Skeletal muscle tissue (tissue), 4 donors: Measurements from ENCODE around the gene NPFFR1. TPM values are rescaled to one million over a fixed set of nuclear protein-coding genes. Genes with fewer than 3 reads are reported as not detected.
"Not testable (repeated sequence)": the region's sequence is repeated elsewhere in the genome, so short reads cannot be mapped to it uniquely, and the experiment has no call there.

Experiments
- H3K27ac ChIP-seq: one replicate; pipeline ENCODE4 v1.7.0; 2013; ENCODE audit warnings: mild to moderate bottlenecking, low read depth, low read length, inconsistent platforms
- H3K27me3 ChIP-seq, 3 donors: one replicate each; pipeline ENCODE4 v1.7.0; 2013; ENCODE audit warnings: low read length in 3 of 3; ENCODE audit not compliant: control insufficient read depth in 3 of 3, insufficient read depth in 3 of 3
- H3K36me3 ChIP-seq, 3 donors: one replicate each; pipeline ENCODE4 v1.7.0; 2013; ENCODE audit warnings: low read length in 3 of 3; ENCODE audit not compliant: control insufficient read depth in 3 of 3, insufficient read depth in 3 of 3
- H3K4me1 ChIP-seq, 3 donors: one replicate each; pipeline ENCODE4 v1.7.0; 2013; ENCODE audit warnings: low read length in 3 of 3, mild to moderate bottlenecking in 3 of 3; ENCODE audit not compliant: control insufficient read depth in 3 of 3, insufficient read depth in 3 of 3
- H3K4me3 ChIP-seq, 3 donors: one replicate each; pipeline ENCODE4 v1.7.0; 2013; ENCODE audit warnings: low read length in 3 of 3
- H3K9ac ChIP-seq, 3 donors: one replicate each; pipeline ENCODE4 v1.7.0; 2013; ENCODE audit warnings: low read length in 3 of 3, mild to moderate bottlenecking in 3 of 3, moderate library complexity in 2 of 3, low read depth in 1 of 3
- H3K9me3 ChIP-seq, 3 donors: one replicate each; pipeline ENCODE4 v1.7.0; 2013; ENCODE audit warnings: low read length in 3 of 3; ENCODE audit not compliant: control insufficient read depth in 3 of 3
- total RNA-seq: library from RNA; depleted of rRNA; stranded (reverse); fragments of >200 nt; gene quantifications from one replicate; pipeline ENCODE4 v1.2.3, GENCODE V29; 2014
- donor health status: Osteomylitis.

NPFFR1 gene
- total RNA-seq, 1 donor from 2014 or later: under 0.01 TPM

- peak within 1 kb of the TSS; percentile 87 to 91 (median 91) for H3K9ac ChIP-seq
- H3K27ac ChIP-seq: peak within 1 kb of the TSS; percentile 81
- no peaks in the 10 kb centered on the region for H3K27me3 ChIP-seq
- H3K4me1 ChIP-seq: peaks cover 6 to 16% (median 13%) of the 10 kb centered on the region in 3 donors
- no peaks in the 10 kb centered on the region for H3K9me3 ChIP-seq
- peak within 1 kb of the TSS; percentile 79 to 87 (median 86) for H3K4me3 ChIP-seq
- peaks cover 0 to 6% (median 6%) of the 10 kb centered on the region in 3 donors for H3K36me3 ChIP-seq
Measured at GRCh38 chr10:70233109-70233938, 50.5 kb downstream of the NPFFR1 start, which contains the start of gene PPA1. Gene PPA1, minus strand, starts transcription at chr10:70233429. Its CDS starts 102 bp downstream, at chr10:70233327.

- no peaks in the 10 kb centered on the region for H3K27me3 ChIP-seq
- H3K27ac ChIP-seq: peak overlapping the region; percentile 81
- peak overlapping the region; percentile 79 to 85 (median 84) for H3K4me3 ChIP-seq
- peak overlapping the region; percentile 76 to 87 (median 86) for H3K9ac ChIP-seq
- peaks cover 11 to 16% (median 13%) of the 10 kb centered on the region in 3 donors for H3K4me1 ChIP-seq
- H3K36me3 ChIP-seq: peaks cover 0 to 6% (median 6%) of the 10 kb centered on the region in 3 donors
- no peaks in the 10 kb centered on the region for H3K9me3 ChIP-seq
Measured at GRCh38 chr10:70232859-70233108, 51.0 kb downstream of the NPFFR1 start.

DNA sequence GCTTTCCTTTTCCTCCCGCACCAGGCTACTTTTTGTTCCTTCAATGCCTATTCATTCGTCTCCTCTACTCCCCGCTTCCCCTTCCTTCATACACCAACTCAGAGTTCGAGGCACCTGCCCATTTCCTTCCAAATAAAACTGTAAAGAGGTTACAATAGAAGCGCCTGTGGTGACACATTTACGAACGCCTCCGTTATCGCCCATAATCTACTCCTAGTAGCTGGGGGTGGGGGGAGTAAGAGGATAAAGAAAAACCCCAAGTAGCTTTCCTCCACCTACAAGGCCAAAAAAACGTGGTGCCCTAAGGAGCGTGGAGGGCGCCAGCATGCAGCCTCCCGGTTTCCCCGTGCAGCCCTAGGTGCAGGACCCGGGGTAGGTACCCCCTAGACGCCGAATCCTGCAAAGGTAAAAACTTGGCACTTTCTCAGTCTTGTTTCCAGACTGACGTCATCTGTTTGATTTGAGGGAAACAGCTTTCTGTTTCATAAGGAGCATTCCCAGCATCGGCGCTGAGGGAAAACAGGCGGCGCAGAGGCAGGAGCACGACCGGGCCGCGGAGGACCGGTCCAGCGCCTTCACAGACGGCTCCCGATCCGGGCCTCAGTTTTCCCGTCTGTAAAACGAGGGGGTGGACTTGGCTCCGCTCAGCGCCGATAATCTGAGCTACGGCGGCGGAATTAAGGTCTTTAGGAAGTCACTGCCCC, 51.5 kb downstream of the NPFFR1 start:
- Histone ChIP-seq H3K4me3 (peak overlapping the region; percentile 79 to 85 (median 84)), H3K27ac (peak overlapping the region; percentile 81), H3K4me1 (peaks cover 11 to 17% (median 13%) of the 10 kb centered on the region in 3 donors), H3K27me3 (no peaks in the 10 kb centered on the region), H3K9me3 (no peaks in the 10 kb centered on the region), H3K9ac (peak overlapping the region; percentile 76 to 87 (median 86)), H3K36me3 (peaks cover 0 to 6% (median 6%) of the 10 kb centered on the region in 3 donors)

DNA sequence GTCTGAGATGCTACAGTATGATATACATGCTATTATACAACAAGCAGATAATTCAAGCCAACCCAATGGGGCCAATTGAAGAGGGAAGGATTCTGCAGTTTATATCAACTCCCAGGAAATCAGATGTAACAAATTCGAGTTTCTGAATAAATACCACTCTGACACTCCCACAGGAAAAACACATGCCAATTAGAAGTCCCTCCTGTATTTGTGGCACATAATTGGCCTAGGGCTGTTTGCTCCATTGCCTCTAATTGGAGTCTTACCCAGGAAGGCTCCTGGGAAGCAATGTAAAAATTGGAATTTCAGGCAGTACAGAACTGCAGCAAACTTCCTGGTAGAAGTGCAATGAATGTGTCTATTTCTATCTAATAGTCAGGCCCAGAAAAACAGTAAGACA, 55.3 kb downstream of the NPFFR1 start:
- Histone ChIP-seq H3K4me1 (peaks cover 6 to 17% (median 10%) of the 10 kb centered on the region in 3 donors), H3K9me3 (no peaks in the 10 kb centered on the region), H3K27ac (no peak overlapping the region), H3K9ac (no peak overlapping the region), H3K27me3 (no peaks in the 10 kb centered on the region), H3K4me3 (no peak overlapping the region), H3K36me3 (peaks cover 0 to 6% (median 6%) of the 10 kb centered on the region in 3 donors)

DNA sequence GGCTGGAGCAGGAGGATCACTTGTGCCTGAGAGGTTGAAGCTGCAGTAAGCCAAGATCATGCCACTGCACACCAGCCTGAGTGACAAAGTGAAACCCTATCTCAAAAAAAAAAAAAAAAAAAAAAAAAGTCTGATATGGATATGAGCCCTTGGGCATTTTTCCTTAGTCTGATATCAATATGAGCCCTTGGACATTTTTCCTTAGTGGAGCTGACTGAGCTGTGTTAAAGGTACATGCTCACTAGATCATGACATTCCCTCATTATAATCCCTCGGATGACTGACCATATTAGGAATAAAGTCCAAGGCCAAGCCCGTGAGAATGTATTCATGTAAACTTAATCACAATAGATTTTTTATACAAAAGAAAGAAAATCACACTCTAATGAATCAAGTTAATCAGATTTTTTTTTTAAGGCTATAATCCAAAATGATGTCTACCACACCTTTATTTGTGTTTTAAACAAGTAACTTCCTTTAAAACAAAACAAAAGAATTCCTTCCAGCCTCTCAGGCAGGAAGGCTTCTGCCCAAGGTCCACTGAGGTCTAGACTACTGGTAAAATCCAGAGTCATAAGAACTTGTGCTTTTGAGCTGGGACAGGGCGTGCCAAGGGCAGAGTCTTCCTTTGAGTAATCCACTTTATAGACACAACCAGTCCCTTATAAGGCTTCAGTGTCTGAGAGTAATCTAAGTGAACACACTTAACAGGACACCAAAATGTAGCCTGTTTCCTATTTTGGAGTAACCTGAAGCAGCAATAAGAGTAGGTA, 56.1 kb downstream of the NPFFR1 start:
- Histone ChIP-seq H3K4me1 (peaks cover 5 to 16% (median 9%) of the 10 kb centered on the region in 3 donors), H3K36me3 (peaks cover 0 to 6% (median 6%) of the 10 kb centered on the region in 3 donors), H3K9ac (peak overlapping the region in 1 of 3 donors; percentile 17), H3K4me3 (no peak overlapping the region), H3K9me3 (no peaks in the 10 kb centered on the region), H3K27ac (no peak overlapping the region), H3K27me3 (no peaks in the 10 kb centered on the region)

DNA sequence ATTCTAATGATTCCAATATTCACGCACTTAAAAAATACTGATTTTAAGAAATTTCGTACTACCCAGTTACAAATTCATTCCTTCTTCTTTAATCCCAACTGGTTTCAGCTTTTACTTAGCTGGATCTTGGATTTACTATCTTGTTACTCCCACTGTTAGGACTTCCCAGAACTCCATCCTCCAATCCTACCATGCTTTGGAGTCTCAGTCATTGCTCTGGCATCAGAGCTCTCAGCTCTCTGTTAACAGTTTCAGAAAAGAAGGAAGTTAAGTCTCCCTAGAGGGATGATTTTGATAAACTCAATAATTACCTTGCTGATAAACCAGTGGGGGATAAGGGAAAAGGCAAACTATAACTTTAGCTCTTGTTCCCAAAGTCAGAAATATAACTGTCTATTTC, 60.1 kb downstream of the NPFFR1 start:
- H3K4me3 ChIP-seq: no peak overlapping the region

DNA sequence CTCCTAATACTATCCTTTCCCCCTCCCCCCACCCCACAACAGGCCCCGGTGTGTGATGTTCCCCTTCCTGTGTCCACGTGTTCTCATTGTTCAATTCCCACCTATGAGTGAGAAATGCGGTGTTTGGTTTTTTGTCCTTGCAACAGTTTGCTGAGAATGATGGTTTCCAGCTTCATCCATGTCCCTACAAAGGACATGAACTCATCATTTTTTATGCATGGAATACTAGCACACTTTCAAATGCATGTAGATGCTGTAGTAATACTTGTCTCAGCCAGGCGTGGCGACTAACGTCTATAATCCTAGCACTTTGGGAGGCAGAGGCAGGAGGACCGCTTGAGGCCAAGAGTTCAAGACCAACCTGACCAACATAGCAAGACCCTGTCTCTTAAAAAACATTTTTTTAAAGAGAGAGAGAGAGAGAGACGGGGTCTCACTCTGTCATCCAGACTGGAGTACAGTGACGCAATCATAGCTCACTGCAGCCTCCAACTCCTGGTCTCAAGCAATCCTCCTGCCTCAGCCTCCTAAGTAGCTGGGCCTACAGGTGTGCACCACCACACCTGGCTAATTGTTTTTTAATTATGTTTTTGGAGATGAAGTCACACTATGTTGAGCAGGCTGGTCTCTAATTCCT, 60.9 kb downstream of the NPFFR1 start:
- H3K27ac ChIP-seq, H3K36me3 ChIP-seq: not testable (repeated sequence)

More for the DNA sequence above, 60.1 kb downstream of the NPFFR1 start:
- Histone ChIP-seq H3K36me3 (peaks cover 0 to 3% (median 2%) of the 10 kb centered on the region in 3 donors), H3K4me1 (peaks cover 3 to 7% (median 4%) of the 10 kb centered on the region in 3 donors), H3K9me3 (no peaks in the 10 kb centered on the region), H3K27ac (no peak overlapping the region), H3K9ac (no peak overlapping the region), H3K27me3 (no peaks in the 10 kb centered on the region)

DNA sequence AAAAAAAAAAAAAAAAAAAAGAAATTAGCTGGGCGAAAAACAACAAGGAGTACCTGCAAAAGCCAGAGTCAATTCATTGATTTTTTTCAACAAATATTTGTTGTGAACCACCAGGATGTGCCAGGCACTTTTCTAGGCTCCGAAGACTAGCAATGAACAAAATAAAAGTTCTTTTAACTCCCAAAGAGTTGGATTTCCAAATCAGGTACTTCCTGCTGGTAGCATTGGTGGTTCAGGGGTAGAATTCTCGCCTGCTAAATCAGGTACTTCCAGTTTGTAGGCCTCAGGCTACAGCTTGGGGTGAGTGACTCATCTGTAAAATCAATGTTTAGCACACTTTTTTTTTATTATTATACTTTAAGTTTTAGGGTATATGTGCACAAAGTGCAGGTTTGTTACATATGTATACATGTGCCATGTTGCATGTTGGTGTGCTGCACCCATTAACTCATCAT, 61.4 kb downstream of the NPFFR1 start:
- no peaks in the 10 kb centered on the region for H3K9me3 ChIP-seq
- no peak overlapping the region for H3K9ac ChIP-seq
- H3K4me1 ChIP-seq: peaks cover 3 to 4% (median 3%) of the 10 kb centered on the region in 3 donors
- no peak overlapping the region for H3K4me3 ChIP-seq
- no peak overlapping the region for H3K27ac ChIP-seq
- no peaks in the 10 kb centered on the region for H3K27me3 ChIP-seq
- H3K36me3 ChIP-seq: peaks cover 0 to under 1% (median 0%) of the 10 kb centered on the region in 3 donors

More for the DNA sequence above, 60.9 kb downstream of the NPFFR1 start:
- H3K4me3 ChIP-seq, H3K9ac ChIP-seq, H3K9me3 ChIP-seq, H3K4me1 ChIP-seq, H3K27me3 ChIP-seq: not testable (repeated sequence)

- Histone ChIP-seq H3K9ac (peak overlapping the region in 2 of 3 donors; percentile 25 to 34), H3K4me3 (peak overlapping the region in 1 of 3 donors; percentile 25)
Measured at GRCh38 chr10:70221030-70221429, 62.8 kb downstream of the NPFFR1 start.

More at GRCh38 chr10:70221030-70221429, 62.8 kb downstream of the NPFFR1 start:
- no peaks in the 10 kb centered on the region for H3K9me3 ChIP-seq
- H3K27ac ChIP-seq: no peak overlapping the region
- peaks cover 0 to 3% (median 3%) of the 10 kb centered on the region in 3 donors for H3K4me1 ChIP-seq
- peaks cover 0 to 7% (median 0%) of the 10 kb centered on the region in 3 donors for H3K36me3 ChIP-seq
- H3K27me3 ChIP-seq: no peaks in the 10 kb centered on the region
